ENCODE results near the gene ITGB5.

- TF ChIP-seq CTCF (IDR thresholded peaks at IDR 0.05) = no peak
- no peak for TF ChIP-seq ZFX (IDR thresholded peaks at IDR 0.05; ENCODE audit: borderline replicate concordance)
Observed at GRCh38 chr3:124821356-124821755, 65.8 kb downstream of the ITGB5 start.
